Endometrial microvascular endothelial cells (primary cell): ENCODE results near the gene NAPSA. TPM values are rescaled to one million over a fixed set of nuclear protein-coding genes. Genes with fewer than 3 reads are reported as not detected.
"Not testable (repeated sequence)": the region's sequence is repeated elsewhere in the genome, so short reads cannot be mapped to it uniquely, and the experiment has no call there.

Experiments used
- in situ Hi-C: cut with HindIII; loops from 2 replicates; pipeline ENCODE4 v1.10.0; 2017; ENCODE audit warnings: low sequenced_read_pairs, low pct_unique_long_range_greater_than_20kb; ENCODE audit errors: inconsistent ontology term
- total RNA-seq: library from RNA; depleted of rRNA; stranded (reverse); fragments of >200 nt; gene quantifications from one replicate; pipeline ENCODE4 v1.2.3, GENCODE V29; 2015; ENCODE audit errors: inconsistent ontology term

The NAPSA gene
- total RNA-seq, 1 donor from 2014 or later, result not detected

GRCh38 chr19:50362656-50363424 is 2.6 kb downstream of the NAPSA start:
- in situ Hi-C loops, result no loop called here

- in situ Hi-C loops, result no loop called here
These were observed 3.4 kb downstream of the NAPSA start for GRCh38 chr19:50362030-50362412.

GRCh38 chr19:50361290-50362029 is 4.0 kb downstream of the NAPSA start:
- in situ Hi-C loops, result no loop called here

GRCh38 chr19:50359328-50359818 is 6.1 kb downstream of the NAPSA start:
- in situ Hi-C loops, result no loop called here

- in situ Hi-C loops, result no loop called here
These were observed 6.7 kb downstream of the NAPSA start for GRCh38 chr19:50358483-50359327.

- in situ Hi-C loops, result no loop called here
These were observed 8.0 kb downstream of the NAPSA start for GRCh38 chr19:50357178-50358100.

GRCh38 chr19:50356691-50357177 is 8.7 kb downstream of the NAPSA start:
- in situ Hi-C loops, result no loop called here

GRCh38 chr19:50353487-50353880 is 12.0 kb downstream of the NAPSA start:
- in situ Hi-C loops, result not testable (repeated sequence)

- in situ Hi-C loops, result no loop called here
These were observed 13.2 kb downstream of the NAPSA start for GRCh38 chr19:50352242-50352641.

- in situ Hi-C loops, result no loop called here
These were observed 16.0 kb downstream of the NAPSA start for GRCh38 chr19:50349277-50350057.

GRCh38 chr19:50347089-50347581 is 18.3 kb downstream of the NAPSA start:
- in situ Hi-C loops, result not testable (repeated sequence)

GRCh38 chr19:50344661-50345318 is 20.6 kb downstream of the NAPSA start:
- in situ Hi-C loops, result no loop called here

GRCh38 chr19:50341091-50341564 is 24.3 kb downstream of the NAPSA start:
- in situ Hi-C loops, result no loop called here

GRCh38 chr19:50340331-50340730 is 25.1 kb downstream of the NAPSA start:
- in situ Hi-C loops, result no loop called here

- in situ Hi-C loops, result not testable (repeated sequence)
These were observed 28.4 kb downstream of the NAPSA start for GRCh38 chr19:50337031-50337430.

GRCh38 chr19:50334741-50335421 is 30.6 kb downstream of the NAPSA start:
- in situ Hi-C loops, result no loop called here
